ENCODE measurements around the gene KCNJ16. TPM values are rescaled to one million over a fixed set of nuclear protein-coding genes. Genes with fewer than 3 reads are reported as not detected.
A peak's percentile ranks its signal among the peaks of the same experiment; 100 is the strongest.

Gene KCNJ16
- total RNA-seq, 4 donors from 2014 or later, result 296 to 403 (median 324) TPM

DNA sequence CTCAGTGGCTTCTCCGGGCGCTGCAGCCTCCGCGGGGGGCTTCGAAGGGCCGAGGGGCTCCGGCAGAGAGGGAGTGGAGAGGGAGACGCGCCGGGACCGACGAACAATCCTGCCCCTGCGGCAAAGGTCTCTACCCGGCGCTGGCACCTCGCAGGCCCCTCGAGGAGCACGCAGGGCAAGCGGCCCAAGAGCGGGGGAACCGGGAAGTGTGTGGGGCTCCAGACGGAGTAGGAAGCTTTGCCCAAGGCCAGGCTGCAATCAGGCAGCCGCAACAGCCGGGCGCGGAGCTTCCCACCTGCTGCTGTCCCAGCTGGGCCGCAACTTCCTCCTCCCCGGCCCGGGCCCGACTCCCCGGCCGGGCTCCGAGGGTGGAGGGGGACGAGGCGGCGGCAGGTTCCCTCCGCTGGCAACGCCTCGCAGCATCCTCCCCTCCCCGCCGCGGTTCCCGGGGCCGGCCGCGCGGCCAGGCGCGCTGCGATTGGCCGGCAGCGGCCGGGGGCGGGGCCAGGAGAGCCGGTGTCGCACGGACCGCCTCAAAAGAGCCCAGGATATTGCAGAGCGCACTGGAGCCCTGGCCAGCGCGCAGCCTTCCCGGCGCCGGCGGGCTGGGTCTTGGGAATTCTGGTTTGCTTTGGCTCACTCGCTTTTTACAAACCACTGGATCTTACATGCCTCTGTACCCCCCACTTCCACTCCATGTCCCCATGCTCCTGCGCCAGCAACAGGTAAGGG is 94.1 kb downstream of the KCNJ16 start, which contains the start of gene KCNJ2:
TSS of gene KCNJ2 (plus strand) at position 556 of the 732 bp plus-strand sequence. CDS start 5,508 bp downstream, outside the sequence.
- no peaks in the 10 kb centered on the region for H3K9me3 ChIP-seq
- H3K27ac ChIP-seq, result peak within 1 kb of the TSS; percentile 64 to 90 (median 89)
- 0 to 1% methylated on average over 13 to 19 of the region's 67 CpGs for WGBS, 2 donors
- intact Hi-C loops (cut with DNase I), result no loop called here
- no peaks in the 10 kb centered on the region for H3K36me3 ChIP-seq
- peak; percentile 80 to 98 for TF ChIP-seq POLR2A (IDR thresholded peaks at IDR 0.05)
- TF ChIP-seq, protein P1, sequence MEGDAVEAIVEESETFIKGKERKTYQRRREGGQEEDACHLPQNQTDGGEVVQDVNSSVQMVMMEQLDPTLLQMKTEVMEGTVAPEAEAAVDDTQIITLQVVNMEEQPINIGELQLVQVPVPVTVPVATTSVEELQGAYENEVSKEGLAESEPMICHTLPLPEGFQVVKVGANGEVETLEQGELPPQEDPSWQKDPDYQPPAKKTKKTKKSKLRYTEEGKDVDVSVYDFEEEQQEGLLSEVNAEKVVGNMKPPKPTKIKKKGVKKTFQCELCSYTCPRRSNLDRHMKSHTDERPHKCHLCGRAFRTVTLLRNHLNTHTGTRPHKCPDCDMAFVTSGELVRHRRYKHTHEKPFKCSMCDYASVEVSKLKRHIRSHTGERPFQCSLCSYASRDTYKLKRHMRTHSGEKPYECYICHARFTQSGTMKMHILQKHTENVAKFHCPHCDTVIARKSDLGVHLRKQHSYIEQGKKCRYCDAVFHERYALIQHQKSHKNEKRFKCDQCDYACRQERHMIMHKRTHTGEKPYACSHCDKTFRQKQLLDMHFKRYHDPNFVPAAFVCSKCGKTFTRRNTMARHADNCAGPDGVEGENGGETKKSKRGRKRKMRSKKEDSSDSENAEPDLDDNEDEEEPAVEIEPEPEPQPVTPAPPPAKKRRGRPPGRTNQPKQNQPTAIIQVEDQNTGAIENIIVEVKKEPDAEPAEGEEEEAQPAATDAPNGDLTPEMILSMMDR (IDR thresholded peaks at IDR 0.05), result no peak
- peak within 1 kb of the TSS; percentile 53 to 61 (median 56) for H3K4me3 ChIP-seq (replicated peaks in 1 of 3)
- no peaks in the 10 kb centered on the region for H3K27me3 ChIP-seq
- no peaks in the 10 kb centered on the region for H3K4me1 ChIP-seq
- peak; percentile 90 to 91 for DNase-seq

DNA sequence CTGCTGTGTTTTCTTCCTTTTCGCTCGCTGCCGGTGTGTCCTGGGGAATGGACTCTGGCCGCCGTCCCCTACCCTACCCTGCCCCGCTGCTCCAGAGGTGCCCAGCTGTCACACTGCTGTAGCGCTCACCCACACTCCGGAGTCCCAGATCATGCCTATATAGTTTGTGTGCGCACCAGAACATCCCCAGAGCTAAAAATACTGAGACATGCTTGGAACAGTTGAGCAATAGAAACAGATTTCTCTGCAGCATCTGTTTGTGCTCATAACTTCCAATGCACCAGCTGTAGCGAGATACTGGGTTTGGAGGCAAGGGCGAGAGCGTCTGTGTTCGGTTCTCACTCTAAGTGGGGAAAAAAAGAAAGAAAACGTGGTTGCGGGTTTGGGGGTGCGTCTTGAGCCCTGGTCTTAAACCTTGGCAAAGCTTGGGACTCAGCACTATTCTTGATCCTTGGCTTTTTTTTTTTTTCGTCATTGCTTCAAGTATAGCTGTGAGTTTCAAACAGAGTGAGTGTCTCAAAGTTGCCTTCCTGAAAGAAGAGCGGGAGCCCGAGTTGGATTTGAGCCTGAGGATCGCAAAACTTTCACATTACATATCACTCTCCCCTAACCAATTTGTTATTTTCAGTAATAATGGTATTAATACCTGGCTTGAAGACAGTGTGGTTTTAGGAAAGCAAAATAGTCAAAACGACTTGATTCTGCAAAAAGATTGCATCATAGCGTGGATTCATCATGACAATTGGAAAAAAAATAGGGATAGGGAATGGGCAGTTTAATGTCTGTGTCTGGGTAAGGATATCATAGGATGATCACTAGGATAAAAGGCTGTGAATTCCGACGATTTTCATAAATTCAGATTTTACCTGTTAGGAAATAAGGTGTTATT is 94.9 kb downstream of the KCNJ16 start:
- Histone ChIP-seq H3K4me1 (no peaks in the 10 kb centered on the region), H3K9me3 (no peaks in the 10 kb centered on the region), H3K27ac (peak overlapping the region in 2 of 3 donors; percentile 34 to 89), H3K4me3 (replicated peaks in 1 of 3) (peak overlapping the region; percentile 16 to 61 (median 56)), H3K36me3 (no peaks in the 10 kb centered on the region), H3K27me3 (no peaks in the 10 kb centered on the region)
- no peak for DNase-seq
- TF ChIP-seq, protein P1 (IDR thresholded peaks at IDR 0.05), result no peak
- no peak for TF ChIP-seq POLR2A (IDR thresholded peaks at IDR 0.05)
- 11 to 14% methylated on average over 24 of the region's 24 CpGs for WGBS, 2 donors
- intact Hi-C loops (cut with DNase I), result no loop called here

GRCh38 chr17:70171159-70171558 is 96.1 kb downstream of the KCNJ16 start:
- intact Hi-C loops (cut with DNase I), result no loop called here

DNA sequence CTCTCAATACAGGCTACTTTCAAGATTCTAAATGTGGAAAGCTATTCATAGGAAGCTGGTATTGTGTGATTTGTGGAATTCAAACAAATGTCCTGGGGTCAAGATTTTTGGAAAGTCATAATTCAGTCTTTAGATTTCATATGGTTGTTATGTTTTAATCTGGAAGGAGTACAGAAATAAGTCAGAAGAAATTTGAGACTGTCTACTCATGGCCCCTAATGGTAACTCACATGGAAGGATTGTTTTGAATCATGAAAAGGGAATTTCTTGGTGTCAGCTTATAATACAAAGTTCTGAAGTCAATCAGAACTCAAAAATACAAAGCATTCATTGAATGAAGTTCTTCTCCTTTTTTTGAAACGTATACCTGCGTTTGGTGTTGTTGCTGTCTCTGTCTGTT is 97.4 kb downstream of the KCNJ16 start:
- H3K36me3 ChIP-seq, result no peaks in the 10 kb centered on the region
- intact Hi-C loops (cut with DNase I), result no loop called here
- no peaks in the 10 kb centered on the region for H3K9me3 ChIP-seq
- WGBS, 2 donors, result 85 to 91% methylated on average over 2 of the region's 2 CpGs
- no peaks in the 10 kb centered on the region for H3K27me3 ChIP-seq
- DNase-seq, result no peak
- TF ChIP-seq POLR2A (IDR thresholded peaks at IDR 0.05), result no peak
- TF ChIP-seq, protein P1 (IDR thresholded peaks at IDR 0.05), result no peak
- H3K4me3 ChIP-seq (replicated peaks in 1 of 3), result no peak overlapping the region
- H3K4me1 ChIP-seq, result no peaks in the 10 kb centered on the region
- H3K27ac ChIP-seq, result no peak overlapping the region

More at GRCh38 chr17:70171159-70171558, 96.1 kb downstream of the KCNJ16 start:
- no peak for TF ChIP-seq POLR2A (IDR thresholded peaks at IDR 0.05)
- TF ChIP-seq, protein P1 (IDR thresholded peaks at IDR 0.05), result no peak
- Histone ChIP-seq H3K27me3 (no peaks in the 10 kb centered on the region), H3K27ac (no peak overlapping the region), H3K4me1 (no peaks in the 10 kb centered on the region), H3K4me3 (replicated peaks in 1 of 3) (no peak overlapping the region), H3K36me3 (no peaks in the 10 kb centered on the region), H3K9me3 (no peaks in the 10 kb centered on the region)
- WGBS, 2 donors, result 66 to 69% methylated on average over 5 of the region's 5 CpGs
- DNase-seq, result no peak
